ENCODE data around the gene ZNF784.

Gene ZNF784

DNA sequence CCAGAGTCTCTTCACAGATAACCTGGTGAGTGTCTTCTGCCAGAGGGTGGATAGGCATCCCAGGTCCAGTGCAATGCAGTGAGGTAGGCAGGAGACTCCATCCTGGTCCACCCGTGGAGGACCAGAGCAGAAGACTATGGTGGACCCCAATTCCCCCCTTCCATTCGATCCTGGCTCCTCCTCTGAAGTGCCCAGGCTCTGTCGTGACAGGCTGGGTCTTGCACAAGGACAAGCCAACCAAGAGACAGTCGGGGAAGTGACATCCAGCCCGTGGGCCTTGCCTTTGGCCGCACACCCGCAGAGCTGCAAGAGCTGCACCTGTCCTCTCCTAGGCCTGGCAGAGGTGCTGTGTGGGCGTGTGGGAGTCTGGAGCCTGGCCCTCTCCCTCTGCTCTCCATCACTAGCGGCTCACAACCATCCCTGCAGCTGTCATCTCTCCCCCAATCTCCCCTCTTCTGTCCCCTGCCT, 3.1 kb downstream of the ZNF784 start:
- no peak overlapping the region for H3K4me3 ChIP-seq (ENCODE audit: control insufficient read depth, low read depth, low read length)
- DNase-seq (ENCODE audit: low read depth), result no peak
- TF ChIP-seq, protein P1, sequence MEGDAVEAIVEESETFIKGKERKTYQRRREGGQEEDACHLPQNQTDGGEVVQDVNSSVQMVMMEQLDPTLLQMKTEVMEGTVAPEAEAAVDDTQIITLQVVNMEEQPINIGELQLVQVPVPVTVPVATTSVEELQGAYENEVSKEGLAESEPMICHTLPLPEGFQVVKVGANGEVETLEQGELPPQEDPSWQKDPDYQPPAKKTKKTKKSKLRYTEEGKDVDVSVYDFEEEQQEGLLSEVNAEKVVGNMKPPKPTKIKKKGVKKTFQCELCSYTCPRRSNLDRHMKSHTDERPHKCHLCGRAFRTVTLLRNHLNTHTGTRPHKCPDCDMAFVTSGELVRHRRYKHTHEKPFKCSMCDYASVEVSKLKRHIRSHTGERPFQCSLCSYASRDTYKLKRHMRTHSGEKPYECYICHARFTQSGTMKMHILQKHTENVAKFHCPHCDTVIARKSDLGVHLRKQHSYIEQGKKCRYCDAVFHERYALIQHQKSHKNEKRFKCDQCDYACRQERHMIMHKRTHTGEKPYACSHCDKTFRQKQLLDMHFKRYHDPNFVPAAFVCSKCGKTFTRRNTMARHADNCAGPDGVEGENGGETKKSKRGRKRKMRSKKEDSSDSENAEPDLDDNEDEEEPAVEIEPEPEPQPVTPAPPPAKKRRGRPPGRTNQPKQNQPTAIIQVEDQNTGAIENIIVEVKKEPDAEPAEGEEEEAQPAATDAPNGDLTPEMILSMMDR (conservative IDR thresholded peaks at IDR 0.05; ENCODE audit: control insufficient read depth, insufficient read depth, low read depth, low read length), result no peak

DNA sequence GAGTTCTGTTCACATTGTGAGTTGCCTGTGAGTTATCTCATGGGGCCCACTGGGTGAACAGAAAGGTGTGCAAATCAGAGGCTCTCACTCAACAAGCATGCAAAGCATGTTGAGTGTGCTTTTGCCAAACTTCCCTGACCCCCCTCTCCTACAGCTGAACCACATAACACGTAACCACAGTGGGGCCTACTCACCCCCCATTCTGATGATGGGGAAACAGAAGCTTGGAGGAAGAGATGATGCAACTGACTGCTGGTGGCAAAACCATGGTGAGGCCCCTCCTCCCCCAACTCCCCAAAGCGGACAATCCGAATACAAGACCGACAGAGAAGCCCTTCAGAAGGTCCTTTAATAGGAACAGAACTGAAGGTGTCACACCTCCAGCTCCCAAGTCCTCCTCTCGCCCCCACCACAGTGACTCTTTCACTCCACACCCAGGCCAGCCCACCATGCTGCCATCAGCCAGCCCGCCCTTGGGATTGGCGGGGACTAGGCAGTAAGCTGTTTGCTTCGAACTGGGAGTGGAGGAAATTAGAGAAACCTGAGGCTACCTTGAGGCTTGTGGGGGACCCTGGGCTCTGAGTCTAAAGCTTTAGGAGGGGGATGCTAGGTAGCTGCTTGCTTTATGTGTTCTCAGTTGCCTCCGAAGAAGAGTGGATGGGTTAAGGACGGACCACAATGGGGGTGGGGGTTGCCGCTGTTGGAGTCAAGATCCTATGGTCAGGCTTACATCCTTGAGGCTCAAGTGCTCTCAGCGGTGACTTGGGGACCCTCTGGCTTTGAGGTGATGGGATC, 3.8 kb downstream of the ZNF784 start:
- TF ChIP-seq, protein P1 (conservative IDR thresholded peaks at IDR 0.05; ENCODE audit: control insufficient read depth, insufficient read depth, low read depth, low read length), result no peak
- DNase-seq (ENCODE audit: low read depth), result no peak

DNA sequence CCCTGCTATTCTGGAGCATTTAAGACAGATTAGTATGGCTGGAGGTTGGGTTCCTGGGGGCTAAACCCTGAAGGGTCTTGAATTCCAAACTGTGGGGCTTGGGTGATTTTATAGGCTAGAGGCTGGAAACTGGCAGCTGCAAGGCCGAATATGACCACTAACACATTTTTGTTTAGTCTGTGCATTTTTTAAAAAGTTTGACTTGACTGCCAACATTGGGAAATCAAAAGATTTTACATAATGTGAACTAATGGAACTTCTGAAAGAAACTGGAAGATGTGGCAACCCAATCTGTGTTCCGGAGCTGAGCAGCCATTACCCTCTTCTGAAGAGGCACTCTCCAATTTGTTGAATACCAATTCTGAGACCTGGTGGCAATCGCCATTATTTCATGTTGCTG, 5.1 kb downstream of the ZNF784 start:
- no peak for DNase-seq (ENCODE audit: low read depth)
- H3K4me3 ChIP-seq (ENCODE audit: control insufficient read depth, low read depth, low read length), result no peak overlapping the region
- TF ChIP-seq, protein P1 (conservative IDR thresholded peaks at IDR 0.05; ENCODE audit: control insufficient read depth, insufficient read depth, low read depth, low read length), result no peak

More for the DNA sequence above, 3.8 kb downstream of the ZNF784 start:
- no peak overlapping the region for H3K4me3 ChIP-seq (ENCODE audit: control insufficient read depth, low read depth, low read length)

DNA sequence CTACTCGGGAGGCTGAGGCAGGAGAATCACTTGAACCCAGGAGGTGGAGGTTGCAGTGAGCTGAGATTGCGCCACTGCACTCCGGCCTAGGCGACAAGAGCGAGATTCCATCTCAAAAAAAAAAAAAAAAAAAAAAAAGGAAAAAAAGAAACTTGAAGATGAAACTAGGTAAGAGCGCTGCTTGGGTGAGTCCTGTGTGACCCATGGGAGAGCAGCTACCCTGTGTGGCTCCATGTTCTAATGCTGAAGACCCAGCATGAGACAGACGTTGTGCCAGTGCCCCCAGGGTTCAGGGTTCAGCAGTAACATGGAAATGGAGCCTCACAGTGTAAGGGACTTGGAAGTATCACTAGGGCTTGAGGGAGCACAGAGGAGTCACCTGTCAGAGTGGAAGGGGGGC, 5.9 kb downstream of the ZNF784 start:
- TF ChIP-seq, protein P1 (conservative IDR thresholded peaks at IDR 0.05; ENCODE audit: control insufficient read depth, insufficient read depth, low read depth, low read length), result no peak
- DNase-seq (ENCODE audit: low read depth), result no peak
- H3K4me3 ChIP-seq (ENCODE audit: control insufficient read depth, low read depth, low read length), result no peak overlapping the region

DNA sequence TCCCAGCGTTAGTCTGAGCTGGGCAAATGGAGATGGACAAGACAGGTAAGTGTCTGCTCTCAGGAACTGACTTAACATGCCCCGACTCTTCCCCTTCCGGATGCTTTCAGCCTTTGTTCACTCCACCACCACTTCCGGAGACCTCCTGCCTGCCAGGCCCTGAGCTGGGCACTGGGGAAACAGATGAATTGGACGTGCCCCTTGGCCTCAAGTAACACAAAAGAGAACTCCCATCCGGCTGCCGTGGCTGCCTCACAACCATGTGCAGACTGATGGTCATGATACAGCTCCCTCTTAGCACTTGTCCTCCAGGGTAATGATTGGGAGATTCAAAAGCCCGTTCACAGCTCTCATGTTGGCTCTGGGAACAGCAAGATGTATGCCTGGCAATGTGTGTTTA, 6.9 kb downstream of the ZNF784 start:
- no peak overlapping the region for H3K4me3 ChIP-seq (ENCODE audit: control insufficient read depth, low read depth, low read length)
- DNase-seq (ENCODE audit: low read depth), result no peak
- TF ChIP-seq, protein P1 (conservative IDR thresholded peaks at IDR 0.05; ENCODE audit: control insufficient read depth, insufficient read depth, low read depth, low read length), result no peak

DNA sequence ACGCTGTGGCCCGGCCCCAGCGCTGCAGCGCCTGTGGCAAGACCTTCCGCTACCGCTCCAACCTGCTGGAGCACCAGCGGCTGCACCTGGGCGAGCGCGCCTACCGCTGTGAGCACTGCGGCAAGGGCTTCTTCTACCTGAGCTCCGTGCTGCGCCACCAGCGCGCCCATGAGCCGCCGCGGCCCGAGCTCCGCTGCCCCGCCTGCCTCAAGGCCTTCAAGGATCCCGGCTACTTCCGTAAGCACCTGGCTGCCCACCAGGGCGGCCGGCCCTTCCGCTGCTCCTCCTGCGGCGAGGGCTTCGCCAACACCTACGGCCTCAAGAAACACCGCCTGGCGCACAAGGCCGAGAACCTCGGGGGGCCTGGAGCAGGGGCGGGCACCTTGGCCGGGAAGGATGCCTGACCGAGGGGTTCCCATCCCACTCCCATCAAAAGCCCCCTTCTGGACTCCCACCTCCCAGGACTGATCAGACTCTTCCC, 7.9 kb downstream of the ZNF784 start:
- TF ChIP-seq, protein P1 (conservative IDR thresholded peaks at IDR 0.05; ENCODE audit: control insufficient read depth, insufficient read depth, low read depth, low read length), result no peak
- DNase-seq (ENCODE audit: low read depth), result no peak
- H3K4me3 ChIP-seq (ENCODE audit: control insufficient read depth, low read depth, low read length), result no peak overlapping the region

Measured in fibroblast of mammary gland (primary cell).